NOMO-1 (cell line): Measurements from ENCODE around the gene TMEM25.
"Not testable (repeated sequence)": the region's sequence is repeated elsewhere in the genome, so short reads cannot be mapped to it uniquely, and the experiment has no call there.

Source experiments
- DNase-seq, 2 experiments: peaks; one replicate each; lab custom pipeline; 2025; ENCODE audit not compliant: unreplicated experiment in 2 of 2; lab: John Stamatoyannopoulos, UW

TMEM25 gene

DNA sequence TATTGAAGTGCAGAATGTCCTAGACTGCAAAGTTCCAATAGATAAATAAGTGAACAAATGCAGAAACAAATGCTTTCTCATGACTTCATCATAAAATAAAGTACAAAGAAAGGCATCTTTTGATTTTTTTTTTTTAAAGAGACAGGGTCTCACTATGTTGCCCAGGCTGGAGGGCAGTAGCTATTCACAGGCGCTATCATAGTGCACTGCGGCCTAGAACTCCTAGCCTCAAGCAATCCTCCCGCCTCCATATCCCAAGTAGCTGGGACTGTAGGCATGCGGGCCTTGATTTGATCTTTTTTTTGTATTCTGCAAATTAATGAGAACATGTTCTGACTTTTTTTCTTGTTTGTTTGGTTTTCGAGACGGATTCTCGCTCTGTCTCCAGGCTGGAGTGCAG is 43.6 kb downstream of the TMEM25 start:
- DNase-seq = no peak

DNA sequence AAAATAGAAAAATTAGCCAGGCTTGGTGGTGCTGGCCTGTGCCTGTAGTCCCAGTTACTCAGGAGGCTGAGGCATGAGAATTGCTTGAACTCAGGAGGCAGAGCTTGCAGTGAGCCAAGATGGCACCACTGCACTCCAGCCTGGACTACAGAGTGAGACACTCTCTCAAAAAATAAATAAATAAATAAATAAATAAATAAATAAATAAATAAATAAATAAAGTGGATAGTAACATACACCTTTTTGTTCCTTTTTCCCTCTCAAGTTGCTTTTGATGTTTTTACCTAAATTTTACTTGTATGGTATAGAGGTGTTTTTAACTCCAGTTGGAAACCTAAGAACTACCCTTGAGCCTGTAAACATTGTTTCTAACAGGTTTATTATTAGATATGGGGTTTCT is 47.0 kb downstream of the TMEM25 start:
- DNase-seq = not testable (repeated sequence)

DNA sequence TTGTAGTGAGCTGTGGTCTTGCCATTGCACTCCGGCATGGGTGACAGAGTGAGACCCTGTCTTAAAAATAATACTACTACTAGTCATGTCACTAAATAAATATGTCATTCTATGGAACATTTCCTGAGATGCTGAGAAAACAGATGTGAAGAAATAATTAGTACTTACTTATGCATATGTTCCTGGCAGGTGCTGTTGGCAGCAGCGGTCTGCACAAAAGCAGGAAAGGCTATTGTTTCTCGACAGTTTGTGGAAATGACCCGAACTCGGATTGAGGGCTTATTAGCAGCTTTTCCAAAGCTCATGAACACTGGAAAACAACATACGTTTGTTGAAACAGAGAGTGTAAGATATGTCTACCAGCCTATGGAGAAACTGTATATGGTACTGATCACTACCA is 50.1 kb downstream of the TMEM25 start:
- DNase-seq = no peak
